Measurements from ENCODE around the gene DCST2.

DCST2 gene

GRCh38 chr1:155022927-155023236 is 10.7 kb downstream of the DCST2 start:
- Histone ChIP-seq H3K27me3 (ENCODE audit: insufficient read depth, poor library complexity, severe bottlenecking) (no peaks in the 10 kb centered on the region), H3K4me3 (replicated peaks; ENCODE audit: insufficient read depth, low read length) (no peak overlapping the region), H3K27ac (replicated peaks) (no peak overlapping the region)
- DNase-seq (ENCODE audit: low read depth in 1 of 2, low spot score in 1 of 2): peak; percentile 21 to 77
- TF ChIP-seq REST (IDR thresholded peaks at IDR 0.05; ENCODE audit: insufficient replicate concordance, low read depth): no peak
- TF ChIP-seq SPI1 (IDR thresholded peaks at IDR 0.05; ENCODE audit: borderline replicate concordance, low read depth): peak; percentile 45; the same call in 1 of the 2 replicates
- TF ChIP-seq POLR2AphosphoS5 (IDR thresholded peaks at IDR 0.05; ENCODE audit: low read depth): peak; percentile 44; the same call in 1 of the 2 replicates
- TF ChIP-seq CTCF (IDR thresholded peaks at IDR 0.05; ENCODE audit: insufficient read depth, low read length): no peak
- no peak for TF ChIP-seq GABPA (IDR thresholded peaks at IDR 0.05; ENCODE audit: low read depth)

- TF ChIP-seq SPI1 (IDR thresholded peaks at IDR 0.05; ENCODE audit: borderline replicate concordance, low read depth) (no peak), GABPA (IDR thresholded peaks at IDR 0.05; ENCODE audit: low read depth) (no peak), POLR2AphosphoS5 (IDR thresholded peaks at IDR 0.05; ENCODE audit: low read depth) (no peak)
- DNase-seq (ENCODE audit: low read depth in 1 of 2, low spot score in 1 of 2): no peak
- no peak overlapping the region for H3K27ac ChIP-seq (replicated peaks)
- H3K4me3 ChIP-seq (replicated peaks; ENCODE audit: insufficient read depth, low read length): no peak overlapping the region
- no peaks in the 10 kb centered on the region for H3K27me3 ChIP-seq (ENCODE audit: insufficient read depth, poor library complexity, severe bottlenecking)
Observed at GRCh38 chr1:155022136-155022926, 11.2 kb downstream of the DCST2 start.

- no peak for DNase-seq (ENCODE audit: low read depth in 1 of 2, low spot score in 1 of 2)
- Histone ChIP-seq H3K27ac (replicated peaks) (no peak overlapping the region), H3K27me3 (ENCODE audit: insufficient read depth, poor library complexity, severe bottlenecking) (no peaks in the 10 kb centered on the region), H3K4me3 (replicated peaks; ENCODE audit: insufficient read depth, low read length) (no peak overlapping the region)
- TF ChIP-seq REST (IDR thresholded peaks at IDR 0.05; ENCODE audit: insufficient replicate concordance, low read depth): no peak
- no peak for TF ChIP-seq GABPA (IDR thresholded peaks at IDR 0.05; ENCODE audit: low read depth)
- no peak for TF ChIP-seq POLR2AphosphoS5 (IDR thresholded peaks at IDR 0.05; ENCODE audit: low read depth)
- TF ChIP-seq CTCF (IDR thresholded peaks at IDR 0.05; ENCODE audit: insufficient read depth, low read length): no peak
- TF ChIP-seq SPI1 (IDR thresholded peaks at IDR 0.05; ENCODE audit: borderline replicate concordance, low read depth): no peak
Observed at GRCh38 chr1:155019377-155020245, 14.0 kb downstream of the DCST2 start.
